Activated CD4-positive, alpha-beta T cell treated with anti-CD3 and anti-CD28 coated beads for 4 hours (primary cell): ENCODE data around the gene CAMK2G.

ENCODE experiments used
- DNase-seq, 2 donors: peaks; one replicate each; pipeline ENCODE4 v3.0.0-alpha.2; 2020

CAMK2G gene

GRCh38 chr10:73763343-73763742 lies 111.0 kb downstream of the CAMK2G start:
- no peak for DNase-seq

- no peak for DNase-seq
These were observed 111.4 kb downstream of the CAMK2G start for GRCh38 chr10:73762915-73763314.
